HepG2 (cell line): ENCODE results near the gene TIMM23B. TPM values are rescaled to one million over a fixed set of nuclear protein-coding genes. Genes with fewer than 3 reads are reported as not detected.
"Not testable (repeated sequence)": the region's sequence is repeated elsewhere in the genome, so short reads cannot be mapped to it uniquely, and the experiment has no call there.

Source experiments
- REL ChIP-seq: sonication (generic); formaldehyde crosslinking; conservative IDR thresholded peaks from 2 replicates; pipeline ENCODE4 v1.8.0; 2022; ENCODE audit warnings: mild to moderate bottlenecking, missing genetic modification reagents, moderate library complexity
- SPEN ChIP-seq: sonication (generic); formaldehyde crosslinking; IDR thresholded peaks from 2 replicates; pipeline ENCODE4 v1.5.1; 2020; ENCODE audit warnings: low read depth, mild to moderate bottlenecking, missing genetic modification reagents
- TFDP1 ChIP-seq: IDR thresholded peaks from 2 replicates; pipeline ENCODE4 v1.6.1; 2016; ENCODE audit warnings: missing compliant biosample characterization, missing genetic modification reagents, borderline replicate concordance
- TFDP2 ChIP-seq: sonication (generic); formaldehyde crosslinking; IDR thresholded peaks from 2 replicates; pipeline ENCODE4 v1.4.0; 2020; ENCODE audit warnings: missing genetic modification reagents
- THAP7 ChIP-seq: sonication (generic); formaldehyde crosslinking; IDR thresholded peaks from 2 replicates; pipeline ENCODE4 v1.8.1; 2023; ENCODE audit warnings: mild to moderate bottlenecking, missing genetic modification reagents
- YEATS2 ChIP-seq: sonication (generic); formaldehyde crosslinking; IDR thresholded peaks from 2 replicates; pipeline ENCODE4 v1.4.0; 2020; ENCODE audit warnings: missing genetic modification reagents, borderline replicate concordance
- ZFP90 ChIP-seq: sonication (generic); formaldehyde crosslinking; IDR thresholded peaks from 2 replicates; pipeline ENCODE4 v1.8.0; 2022; ENCODE audit warnings: missing genetic modification reagents, mild to moderate bottlenecking, inconsistent platforms, borderline replicate concordance
- ZHX2 ChIP-seq, 2 experiments: sonication (generic) in 1 of 2; formaldehyde crosslinking in 1 of 2; IDR thresholded peaks; 2 replicates each; pipeline versions ENCODE4 v1.6.1 to v1.9.0; 2014 to 2022; ENCODE audit warnings: antibody characterized with exemption in 1 of 2, borderline replicate concordance in 1 of 2, inconsistent platforms in 1 of 2, low read depth in 1 of 2, missing genetic modification reagents in 1 of 2
- ZIK1 ChIP-seq: sonication (generic); formaldehyde crosslinking; IDR thresholded peaks from 2 replicates; pipeline ENCODE4 v1.5.0; 2020; ENCODE audit warnings: mild to moderate bottlenecking, low read depth, missing genetic modification reagents, borderline replicate concordance
- ZNF430 ChIP-seq: sonication (generic); formaldehyde crosslinking; IDR thresholded peaks from 2 replicates; pipeline ENCODE4 v1.9.0; 2021; ENCODE audit warnings: mild to moderate bottlenecking, missing genetic modification reagents
- ZNF503 ChIP-seq: sonication (generic); formaldehyde crosslinking; IDR thresholded peaks from 2 replicates; pipeline ENCODE4 v1.4.0; 2020; ENCODE audit warnings: missing genetic modification reagents
- ZNF761 ChIP-seq: sonication (generic); formaldehyde crosslinking; conservative IDR thresholded peaks from 2 replicates; pipeline ENCODE4 v1.4.0; 2020; ENCODE audit warnings: mild to moderate bottlenecking, missing genetic modification reagents
- ZNF777 ChIP-seq: sonication (generic); formaldehyde crosslinking; IDR thresholded peaks from 2 replicates; pipeline ENCODE4 v1.4.0; 2020; ENCODE audit warnings: missing genetic modification reagents
- ZNF782 ChIP-seq: sonication (generic); formaldehyde crosslinking; IDR thresholded peaks from 2 replicates; pipeline ENCODE4 v1.4.0; 2020; ENCODE audit warnings: missing genetic modification reagents, mild to moderate bottlenecking, borderline replicate concordance
- ZSCAN21 ChIP-seq: sonication (generic); formaldehyde crosslinking; IDR thresholded peaks from 2 replicates; pipeline ENCODE4 v1.8.0; 2022; ENCODE audit warnings: mild to moderate bottlenecking, missing genetic modification reagents, moderate library complexity, borderline replicate concordance
- polyA plus RNA-seq, 8 experiments: library from polyadenylated mRNA; depleted of rRNA in 3 of 8; stranded (reverse) in 7 of 8; unstranded in 1 of 8; fragments of >200 nt; fragmentation: Illumina TruSeq in 4 of 8; extraction: Trizol in 4 of 8; gene quantifications; 2 replicates each; pipeline versions ENCODE4 v1.2.1 to v1.2.3, GENCODE V29; 2011 to 2016; ENCODE audit warnings: low read depth in 4 of 8, missing spikeins in 1 of 8, mixed read lengths in 1 of 8; ENCODE audit not compliant: insufficient read depth in 1 of 8
- total RNA-seq, 5 experiments: library from RNA; depleted of rRNA; stranded (reverse); fragments of >200 nt; fragmentation: Illumina TruSeq; extraction: Trizol; gene quantifications; 2 replicates each; pipeline ENCODE4 v1.2.3, GENCODE V29; 2016; ENCODE audit warnings: low read depth in 1 of 5

Gene TIMM23B
- total and polyA plus RNA-seq, 2 of the 13 experiments (the other 11 are each of a cell fraction or from before 2014, with no cell fraction given), result 10.8 to 13.0 TPM

GRCh38 chr10:49941447-49942338, at the start of gene TIMM23B, which contains the start of gene PARG (continued):
- TF ChIP-seq ZNF503 (CRISPR knock-in tag) (peak; percentile 57; the same call in 1 of the 2 replicates), ZIK1 (CRISPR knock-in tag) (peak; percentile 39; the same call in 1 of the 2 replicates), ZNF430 (0 out of 2 replicates have a peak, but pooled peaks have one; percentile 50), TFDP1 (CRISPR knock-in tag) (peak; percentile 90), SPEN (peak; percentile 97), ZNF782 (CRISPR knock-in tag) (peak; percentile 49; the same call in 1 of the 2 replicates), TFDP2 (CRISPR knock-in tag) (peak; percentile 86), YEATS2 (peak; percentile 94), ZSCAN21 (peak; percentile 73; the same call in 1 of the 2 replicates), ZHX2 (CRISPR knock-in tag; IDR thresholded peaks at IDR 0.05; ENCODE audit: borderline replicate concordance) (0 out of 2 replicates have a peak, but pooled peaks have one; percentile 64), REL (CRISPR knock-in tag) (0 out of 2 replicates have a peak, but pooled peaks have one; percentile 48), ZFP90 (peak; percentile 84), THAP7 (0 out of 2 replicates have a peak, but pooled peaks have one; percentile 69), ZNF777 (peak; percentile 49; the same call in 1 of the 2 replicates), ZNF761 (peak; percentile 78; the same call in 1 of the 2 replicates)
- TF ChIP-seq ZHX2 (IDR thresholded peaks at IDR 0.05; ENCODE audit: low read depth), result not testable (repeated sequence)
